GM19438 (cell line): ENCODE results near the gene PNPLA6.

ENCODE experiments used
- ATAC-seq: cut with Tn5 transposase; IDR thresholded peaks from one replicate; pipeline ENCODE4 v1.9.1; 2021; ENCODE audit warnings: low read depth; ENCODE audit not compliant: unreplicated experiment

PNPLA6 gene

DNA sequence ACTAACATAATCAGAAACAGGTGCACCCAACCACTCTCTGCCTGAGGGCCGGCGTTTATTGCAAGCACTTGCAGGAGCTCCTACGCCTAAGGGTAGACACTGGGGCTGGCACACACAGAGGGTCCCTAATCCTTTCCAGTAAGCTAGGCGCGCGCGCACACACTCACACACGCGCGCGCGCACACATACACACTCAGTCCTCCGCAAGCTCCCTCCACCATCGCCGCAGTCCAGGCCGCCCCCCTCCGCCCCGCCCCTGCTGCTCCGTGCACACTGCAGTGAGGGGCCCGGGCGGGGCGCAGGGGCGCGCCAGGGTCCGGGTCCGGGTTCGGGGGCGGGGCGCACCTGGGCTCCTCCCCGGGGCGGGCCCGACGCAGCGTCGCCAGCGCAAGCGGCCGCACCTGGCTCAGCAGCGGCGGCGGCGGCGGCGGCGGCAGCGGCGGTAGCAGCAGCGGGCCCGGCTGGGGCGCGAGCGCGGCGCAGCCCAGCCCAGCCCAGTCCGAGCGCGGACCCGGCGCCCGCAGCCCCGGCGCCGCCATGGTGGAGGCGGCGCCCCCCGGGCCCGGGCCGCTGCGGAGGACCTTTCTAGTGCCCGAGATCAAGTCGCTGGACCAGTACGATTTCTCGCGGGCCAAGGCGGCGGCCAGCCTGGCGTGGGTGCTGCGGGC is 60.1 kb downstream of the PNPLA6 start, which contains the start of gene CAMSAP3:
CAMSAP3 (plus strand) TSS at position 398 of the 668 bp plus-strand sequence; CDS start at position 538, 140 bp downstream.
- no peak for ATAC-seq

GRCh38 chr19:7596211-7596937 is 60.9 kb downstream of the PNPLA6 start:
- ATAC-seq: no peak

DNA sequence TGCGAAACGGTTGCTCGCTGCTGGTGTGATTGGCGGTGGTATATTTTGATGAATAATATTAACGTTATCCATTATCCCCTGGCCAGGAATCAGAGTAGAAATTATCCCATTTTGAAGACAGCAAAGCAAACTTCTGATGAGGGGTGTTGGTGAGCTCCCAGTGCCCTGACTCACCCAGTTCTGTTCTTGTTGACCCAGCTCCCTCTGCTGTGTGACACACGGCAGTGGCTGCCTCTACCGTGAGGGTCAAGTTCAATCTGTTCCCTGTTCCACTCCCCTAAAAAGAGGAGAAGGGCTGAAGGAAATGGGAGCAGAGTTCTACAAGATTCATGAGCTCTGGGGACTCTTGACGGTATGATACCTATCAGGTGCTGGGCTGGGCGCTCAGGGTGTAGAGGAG is 62.2 kb downstream of the PNPLA6 start:
- no peak for ATAC-seq

DNA sequence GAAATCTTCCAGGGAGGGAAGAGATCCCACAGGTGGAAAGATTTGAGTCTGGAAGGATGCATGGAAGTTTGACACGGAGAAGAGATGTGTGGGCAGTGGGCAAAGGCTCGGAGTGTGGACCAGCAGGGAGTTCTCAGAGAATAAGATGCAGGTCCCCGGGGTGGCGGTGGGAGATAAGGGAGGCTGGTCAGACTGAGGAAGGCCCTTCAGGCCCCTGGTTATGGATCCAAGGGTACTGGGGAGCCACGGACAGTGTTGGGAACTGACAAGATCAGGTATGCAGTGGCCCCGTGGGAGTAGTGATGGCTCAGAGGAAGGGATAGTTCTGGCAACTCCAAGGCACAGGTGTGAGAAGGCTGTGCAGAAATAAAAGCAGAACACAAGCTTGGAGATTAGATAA is 62.7 kb downstream of the PNPLA6 start:
- ATAC-seq: no peak

DNA sequence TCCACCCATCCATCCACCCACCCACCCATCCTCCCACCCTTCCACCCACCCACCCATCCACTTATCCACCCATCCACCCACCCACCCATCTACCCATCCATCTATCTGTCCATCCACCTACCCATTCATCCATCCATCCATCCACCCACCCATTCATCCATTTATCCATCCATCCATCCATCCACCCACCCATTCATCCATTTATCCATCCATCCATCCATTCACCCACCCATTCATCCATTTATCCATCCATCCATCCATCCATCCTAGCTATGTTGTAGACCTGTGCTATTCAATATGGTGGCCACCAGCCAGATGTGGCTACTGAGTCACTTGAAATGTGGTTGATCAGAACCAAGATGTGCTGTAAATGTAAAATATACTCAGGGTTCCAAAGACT is 65.2 kb downstream of the PNPLA6 start:
- ATAC-seq: no peak

DNA sequence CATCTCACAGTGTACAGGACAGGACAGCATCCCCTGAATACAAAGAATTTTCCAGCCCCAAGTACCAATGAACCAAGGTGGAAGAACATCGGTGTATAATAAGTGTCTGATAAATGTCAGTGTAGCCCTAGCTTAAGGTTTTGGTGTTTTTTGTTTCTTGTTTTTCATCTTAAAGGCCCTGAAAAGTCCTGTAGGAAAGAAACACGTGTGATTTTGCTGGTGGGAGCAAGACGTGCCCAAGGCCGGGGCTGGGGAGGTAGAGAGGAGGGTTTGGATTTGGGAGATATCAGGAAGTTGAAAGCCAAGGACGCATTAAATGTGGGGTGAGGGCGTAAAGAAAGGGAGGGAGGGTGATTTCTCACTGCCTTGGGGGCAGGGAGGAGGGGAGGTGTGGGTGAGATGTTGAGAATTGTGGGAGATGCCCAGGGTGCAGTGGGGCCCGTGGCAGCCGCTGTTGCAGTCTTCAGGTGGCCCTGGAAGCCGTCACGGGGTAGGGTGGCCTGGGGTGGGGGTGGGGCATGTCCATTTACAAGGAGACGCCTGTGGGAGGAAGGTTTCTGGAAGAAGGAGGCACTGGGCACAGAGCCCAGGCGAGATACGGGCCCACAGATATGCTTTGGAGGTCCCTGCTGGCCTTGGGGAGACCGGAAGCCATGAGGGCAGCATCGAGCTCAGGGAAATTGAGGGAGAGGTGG is 66.9 kb downstream of the PNPLA6 start:
- ATAC-seq: no peak

- ATAC-seq: no peak
These were observed 67.5 kb downstream of the PNPLA6 start for GRCh38 chr19:7602935-7603497.

DNA sequence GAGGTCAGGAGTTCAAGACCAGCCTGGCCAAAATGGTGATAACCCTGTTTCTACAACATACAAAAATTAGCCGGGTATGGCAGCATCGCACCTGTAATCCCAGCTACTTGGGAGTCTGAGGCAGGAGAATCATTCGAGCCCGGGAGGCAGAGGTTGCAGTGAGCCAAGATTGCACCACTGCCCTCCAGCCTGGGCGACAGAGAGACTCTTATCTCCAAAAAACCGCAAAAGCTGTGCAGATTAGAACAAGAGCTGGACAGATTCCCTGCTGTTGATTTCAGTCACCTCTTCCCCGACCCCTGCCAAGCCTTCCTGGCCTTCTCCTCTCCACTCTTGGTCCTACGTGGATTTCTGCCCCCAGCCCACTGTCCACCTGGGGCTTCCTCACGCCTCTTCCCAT is 68.4 kb downstream of the PNPLA6 start:
- no peak for ATAC-seq

DNA sequence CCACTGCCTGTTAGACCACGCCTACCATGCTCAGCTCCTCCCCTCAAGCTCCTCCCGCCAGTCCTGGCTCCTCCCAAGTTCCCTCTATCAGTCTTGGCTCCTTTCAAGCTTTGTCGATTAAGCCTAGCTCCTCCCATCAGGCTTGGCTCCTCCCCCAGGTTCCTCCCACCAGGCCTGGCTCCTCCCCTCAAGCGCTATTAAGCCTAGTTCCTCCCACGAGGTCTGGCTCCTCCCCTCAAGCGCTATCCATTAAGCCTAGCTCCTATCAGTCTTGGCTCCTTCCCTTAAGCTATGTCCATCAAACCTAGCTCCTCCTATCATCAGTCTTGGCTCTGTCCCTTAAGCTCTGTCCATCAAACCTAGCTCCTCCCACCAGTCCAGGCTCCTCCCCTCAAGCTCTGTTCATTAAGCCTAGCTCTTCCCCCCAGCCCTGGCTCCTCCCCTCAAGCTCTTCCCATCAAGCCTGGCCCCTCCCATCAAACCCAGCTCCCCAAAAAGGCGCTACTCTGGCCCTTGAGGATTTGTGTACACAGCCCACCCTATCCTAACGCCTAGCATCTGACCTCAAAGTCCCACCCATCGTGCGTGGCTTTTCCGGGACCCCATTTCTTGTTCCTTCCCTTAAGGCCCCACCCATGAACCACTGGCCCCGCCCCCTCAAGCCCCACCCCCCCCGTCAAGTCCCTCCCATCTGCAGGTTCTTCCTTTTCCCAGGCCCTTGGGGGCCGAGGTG is 70.1 kb downstream of the PNPLA6 start:
- no peak for ATAC-seq

DNA sequence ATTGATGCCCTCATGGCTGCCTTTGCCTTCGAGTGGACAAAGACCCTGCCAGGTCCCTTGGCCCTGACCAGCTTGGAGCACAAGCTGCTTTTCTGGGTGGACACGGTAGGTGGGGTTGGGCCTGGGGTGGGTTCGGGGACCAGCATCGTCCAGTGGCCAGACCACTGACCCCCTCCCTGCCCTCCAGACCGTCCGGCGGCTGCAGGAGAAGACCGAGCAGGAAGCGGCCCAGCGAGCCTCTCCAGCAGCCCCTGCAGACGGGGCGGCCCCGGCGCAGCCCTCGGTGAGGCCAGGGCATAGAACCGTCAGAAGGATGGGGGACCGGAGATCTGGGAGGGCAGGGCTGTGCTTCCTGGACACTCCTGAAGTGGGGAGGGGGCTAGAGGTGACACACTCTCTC is 70.8 kb downstream of the PNPLA6 start:
- no peak for ATAC-seq

DNA sequence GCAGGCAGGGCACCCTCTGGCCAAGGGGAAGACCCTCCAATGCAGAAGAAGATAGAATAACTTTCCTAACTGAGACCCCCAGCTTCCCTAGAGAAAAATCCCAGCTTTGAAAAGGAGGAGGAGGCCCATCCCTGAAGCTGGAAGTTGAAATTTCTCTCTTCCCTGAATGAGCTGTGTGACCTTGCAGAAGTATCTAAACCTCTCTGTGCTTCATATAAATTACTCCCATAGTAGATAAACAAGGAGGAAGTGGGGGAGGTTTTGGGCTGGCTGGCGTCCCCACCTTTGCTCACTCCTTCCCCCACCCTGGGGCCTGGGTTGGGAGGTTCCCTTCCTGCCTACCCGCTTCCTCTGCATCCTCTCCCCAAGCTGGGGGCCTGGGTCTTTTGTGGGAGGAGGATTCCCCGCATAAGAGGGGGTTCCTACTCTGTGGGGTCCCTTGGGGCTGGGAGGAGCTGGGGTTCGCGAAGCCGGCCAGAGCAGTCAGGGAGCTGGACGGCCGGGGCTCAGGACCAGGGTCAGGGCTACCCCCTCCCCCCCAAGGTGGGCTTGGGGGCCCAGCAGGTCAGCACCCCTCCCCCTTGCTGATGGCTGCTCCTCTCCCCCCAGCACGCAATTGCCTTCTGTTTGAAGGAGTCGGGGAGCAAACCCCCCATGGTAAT is 71.8 kb downstream of the PNPLA6 start:
- no peak for ATAC-seq

GRCh38 chr19:7607874-7608560 is 72.5 kb downstream of the PNPLA6 start:
- no peak for ATAC-seq

DNA sequence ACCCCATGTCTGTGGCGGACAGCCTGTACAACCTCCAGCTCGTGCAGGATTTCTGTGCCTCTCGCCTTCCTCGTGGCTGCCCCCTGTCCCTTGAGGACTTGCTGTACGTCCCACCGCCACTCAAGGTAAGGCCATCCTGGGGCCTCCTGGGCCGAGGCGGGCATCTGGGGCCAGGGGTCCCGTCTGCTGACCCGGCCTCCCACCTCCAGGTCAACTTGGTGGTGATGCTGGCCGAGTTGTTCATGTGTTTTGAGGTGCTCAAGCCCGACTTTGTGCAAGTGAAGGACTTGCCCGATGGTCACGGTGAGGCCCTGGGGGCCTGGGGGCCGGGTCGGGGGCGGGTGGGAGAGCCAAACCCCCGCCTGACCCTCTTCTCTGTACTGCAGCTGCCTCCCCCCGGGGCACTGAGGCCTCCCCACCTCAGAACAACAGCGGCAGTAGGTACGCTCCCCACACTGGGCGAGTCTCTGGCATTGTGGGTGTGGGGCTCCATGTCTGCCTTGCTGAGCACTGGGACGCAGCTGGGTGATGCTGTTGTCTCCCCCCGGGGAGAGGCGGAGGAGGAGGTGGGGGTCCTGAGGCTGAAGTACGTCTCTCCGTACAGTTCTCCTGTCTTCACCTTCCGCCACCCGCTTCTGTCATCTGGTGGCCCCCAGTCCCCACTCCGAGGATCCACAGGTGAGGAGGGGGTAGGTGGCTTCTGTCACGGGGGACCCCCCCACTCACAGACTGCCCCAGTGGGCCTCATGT is 75.1 kb downstream of the PNPLA6 start:
- ATAC-seq: no peak
